ENCODE results near the gene MINAR1.
"Not testable (repeated sequence)": the region's sequence is repeated elsewhere in the genome, so short reads cannot be mapped to it uniquely, and the experiment has no call there.

The MINAR1 gene, protein sequence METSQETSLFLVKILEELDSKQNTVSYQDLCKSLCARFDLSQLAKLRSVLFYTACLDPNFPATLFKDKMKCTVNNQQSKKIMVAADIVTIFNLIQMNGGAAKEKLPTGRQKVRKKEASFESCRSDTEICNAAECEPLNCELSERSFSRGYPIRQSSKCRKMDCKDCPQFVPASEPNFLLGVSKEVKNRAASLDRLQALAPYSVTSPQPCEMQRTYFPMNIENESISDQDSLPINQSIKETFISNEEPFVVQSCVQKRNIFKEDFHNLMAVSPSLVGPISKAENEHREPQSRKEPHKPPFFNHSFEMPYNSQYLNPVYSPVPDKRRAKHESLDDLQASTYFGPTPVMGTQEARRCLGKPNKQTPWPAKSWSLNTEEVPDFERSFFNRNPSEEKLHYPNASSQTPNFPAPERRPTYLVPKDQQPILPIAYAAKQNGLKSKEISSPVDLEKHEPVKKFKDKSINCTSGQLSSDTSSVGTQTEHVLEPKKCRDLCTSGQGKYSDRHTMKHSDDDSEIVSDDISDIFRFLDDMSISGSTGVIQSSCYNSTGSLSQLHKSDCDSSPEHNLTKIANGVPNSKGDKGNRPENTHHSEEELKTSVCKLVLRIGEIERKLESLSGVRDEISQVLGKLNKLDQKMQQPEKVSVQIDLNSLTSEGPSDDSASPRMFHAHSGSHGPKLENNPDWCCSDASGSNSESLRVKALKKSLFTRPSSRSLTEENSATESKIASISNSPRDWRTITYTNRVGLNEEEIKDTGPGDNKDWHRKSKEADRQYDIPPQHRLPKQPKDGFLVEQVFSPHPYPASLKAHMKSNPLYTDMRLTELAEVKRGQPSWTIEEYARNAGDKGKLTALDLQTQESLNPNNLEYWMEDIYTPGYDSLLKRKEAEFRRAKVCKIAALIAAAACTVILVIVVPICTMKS

DNA sequence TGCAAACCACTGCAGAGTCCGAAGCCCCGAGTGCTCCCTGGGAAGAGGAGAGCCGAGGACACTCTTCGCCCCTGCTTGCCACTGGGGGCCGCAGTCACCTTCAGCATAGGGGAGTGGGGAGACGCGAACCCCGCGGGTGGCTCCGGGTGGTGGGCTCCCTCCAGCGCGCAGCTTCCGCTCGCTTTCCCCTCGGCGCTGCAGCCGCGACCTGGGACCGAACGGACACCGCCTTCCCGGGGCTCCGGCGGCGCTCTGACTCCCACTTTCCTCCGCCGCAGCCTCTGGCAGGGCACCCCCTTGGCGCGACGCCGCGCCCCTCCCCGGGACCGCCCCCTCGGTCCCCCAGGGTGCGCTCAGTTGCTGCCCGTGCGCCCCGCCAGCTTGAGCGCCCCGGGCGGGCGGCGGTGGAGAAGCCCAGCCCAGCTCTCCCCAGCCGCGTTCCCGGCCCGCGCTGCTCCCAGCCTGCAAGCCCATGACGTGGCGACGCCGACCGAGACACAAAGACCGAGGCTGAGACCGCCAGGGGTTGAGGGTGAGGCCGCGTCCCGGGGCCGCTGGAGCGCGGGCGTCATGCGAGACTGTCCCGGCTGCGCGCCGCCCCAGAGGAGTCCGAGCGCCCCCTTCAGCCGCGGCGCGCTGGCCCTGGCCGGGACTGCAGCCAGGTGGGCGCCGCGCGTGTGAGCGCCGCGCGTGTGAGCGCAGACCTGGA is at the start of gene MINAR1:
MINAR1 (plus strand) TSS at position 701 of the 709 bp plus-strand sequence. CDS start 23,812 bp downstream, outside the sequence.
- DNase-seq (ENCODE audit: extremely low read depth in 1 of 2, low read depth in 1 of 2): no peak

DNA sequence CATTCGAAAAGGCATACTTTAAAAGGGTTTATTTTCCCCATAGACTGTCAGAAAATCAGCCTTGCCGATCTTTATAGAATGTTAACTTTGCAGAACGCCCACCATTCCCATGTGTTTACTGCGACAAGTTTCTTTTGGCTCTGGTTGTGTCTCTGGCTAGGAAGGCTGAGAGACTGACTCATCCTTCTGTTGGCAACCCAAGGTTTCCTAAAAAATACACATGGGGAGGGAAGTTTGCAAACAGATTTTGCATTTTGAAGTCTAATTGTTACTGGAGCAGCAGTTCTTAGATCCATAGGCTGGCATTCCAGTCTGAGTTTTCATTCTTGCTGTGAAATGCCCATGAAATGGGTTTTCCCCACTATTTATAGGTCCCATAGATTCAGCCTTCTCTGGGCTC is 37.9 kb upstream of the MINAR1 start:
- DNase-seq (ENCODE audit: extremely low read depth in 1 of 2, low read depth in 1 of 2): no peak

DNA sequence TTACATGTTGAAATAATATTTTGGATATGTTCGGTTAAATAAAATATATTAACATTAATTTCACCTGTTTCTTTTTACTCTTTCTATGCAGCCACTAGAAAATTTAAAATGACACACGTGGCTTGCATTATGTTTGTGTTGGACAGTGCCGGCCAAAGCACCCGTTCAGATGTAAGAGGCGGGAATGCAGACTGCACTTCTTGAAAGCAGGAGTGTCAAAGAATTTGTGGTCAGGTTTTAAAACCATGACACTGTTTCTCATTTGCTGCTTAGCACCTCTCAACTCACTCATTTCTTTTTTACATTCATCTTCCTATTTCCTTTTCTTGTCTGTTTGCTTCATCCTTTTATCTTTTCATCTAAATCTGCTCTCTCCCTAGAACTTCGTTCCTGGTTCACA is 35.3 kb upstream of the MINAR1 start:
- no peak for DNase-seq (ENCODE audit: extremely low read depth in 1 of 2, low read depth in 1 of 2)

DNA sequence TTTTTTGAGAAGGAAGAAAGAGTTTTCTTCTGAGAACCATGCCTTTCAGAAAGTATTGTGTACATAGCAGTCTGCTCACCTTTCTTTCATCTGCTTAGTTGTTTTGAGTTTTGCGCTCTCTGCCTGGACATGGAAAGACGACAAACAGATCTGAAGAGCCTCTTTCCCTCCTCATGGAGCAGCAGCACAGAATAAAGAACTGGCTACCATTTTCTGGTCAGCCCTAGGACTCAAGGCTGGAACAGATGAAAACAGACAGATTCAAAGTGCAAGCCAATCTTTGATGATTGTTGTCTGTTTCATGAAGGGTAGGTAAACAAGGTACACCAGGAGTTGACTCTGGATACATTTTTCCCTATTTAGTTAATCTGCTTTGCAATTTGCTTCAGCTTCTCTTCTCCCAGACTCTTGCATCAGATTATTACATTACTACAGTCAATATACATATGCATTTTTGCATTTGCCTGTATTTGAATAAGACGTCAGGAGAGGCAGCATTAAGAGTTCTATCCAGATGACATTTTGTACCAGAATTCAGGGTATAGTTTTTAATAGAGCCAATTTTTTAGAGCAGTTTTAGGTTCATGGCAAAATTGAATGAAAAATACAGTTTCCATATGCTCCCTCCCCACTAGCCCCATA is 34.7 kb upstream of the MINAR1 start:
- DNase-seq (ENCODE audit: extremely low read depth in 1 of 2, low read depth in 1 of 2): no peak

DNA sequence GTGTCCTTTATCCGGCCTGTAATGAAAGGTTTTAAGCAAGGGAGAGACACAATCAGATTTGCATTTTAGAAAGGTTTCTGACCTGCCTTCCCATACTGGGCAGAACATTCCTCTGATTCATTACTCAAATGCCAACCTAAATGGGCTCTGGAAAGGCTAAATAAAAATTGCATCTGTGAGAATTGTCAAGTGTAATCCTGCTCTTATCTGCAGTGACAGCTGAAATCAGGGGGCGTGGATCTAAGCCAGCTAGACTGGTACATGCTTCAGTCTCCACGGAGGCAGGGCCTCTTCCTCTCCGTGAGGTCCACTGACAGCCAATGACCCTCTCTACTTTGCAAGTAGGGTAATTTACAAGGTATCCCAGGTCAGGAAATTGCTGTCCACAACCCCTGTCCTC is 32.5 kb upstream of the MINAR1 start:
- DNase-seq (ENCODE audit: extremely low read depth in 1 of 2, low read depth in 1 of 2): no peak

DNA sequence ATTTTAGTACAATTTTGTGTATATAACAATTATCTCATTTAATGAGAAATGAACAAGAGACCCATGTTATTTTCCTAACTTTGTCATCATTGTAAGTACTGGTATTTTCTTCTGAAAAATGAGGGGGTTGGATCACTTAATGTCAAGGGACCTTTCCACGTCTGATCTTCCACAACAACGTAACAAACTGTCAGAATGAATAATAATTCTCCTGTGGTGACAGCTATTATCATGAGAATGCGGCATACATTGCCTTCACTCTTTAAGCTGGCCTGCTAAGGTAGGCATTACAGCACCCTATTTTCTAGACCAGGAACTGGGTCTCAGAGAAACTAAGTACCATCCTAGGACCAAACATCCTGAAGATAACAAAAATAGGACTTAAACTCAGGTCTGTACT is 31.5 kb upstream of the MINAR1 start:
- DNase-seq (ENCODE audit: extremely low read depth in 1 of 2, low read depth in 1 of 2): no peak

DNA sequence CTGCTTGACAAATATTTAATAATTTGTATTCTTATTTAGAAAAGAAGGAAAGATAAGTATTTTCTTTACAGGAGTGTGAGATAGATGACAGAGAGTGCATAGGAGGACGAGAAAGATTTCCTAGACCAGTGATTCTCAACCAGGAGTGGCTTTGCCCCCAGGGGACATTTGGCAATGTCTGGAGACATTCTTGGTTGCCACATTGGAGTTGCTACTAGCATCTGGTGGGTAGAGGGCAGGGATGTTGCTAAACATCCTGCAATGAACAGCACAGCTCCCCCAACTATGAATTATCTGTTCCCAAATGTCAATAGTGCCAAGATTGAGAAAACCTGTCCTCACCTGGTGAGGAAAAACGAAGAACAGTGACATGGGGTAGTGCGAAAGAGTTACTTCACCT is 30.8 kb upstream of the MINAR1 start:
- no peak for DNase-seq (ENCODE audit: extremely low read depth in 1 of 2, low read depth in 1 of 2)

DNA sequence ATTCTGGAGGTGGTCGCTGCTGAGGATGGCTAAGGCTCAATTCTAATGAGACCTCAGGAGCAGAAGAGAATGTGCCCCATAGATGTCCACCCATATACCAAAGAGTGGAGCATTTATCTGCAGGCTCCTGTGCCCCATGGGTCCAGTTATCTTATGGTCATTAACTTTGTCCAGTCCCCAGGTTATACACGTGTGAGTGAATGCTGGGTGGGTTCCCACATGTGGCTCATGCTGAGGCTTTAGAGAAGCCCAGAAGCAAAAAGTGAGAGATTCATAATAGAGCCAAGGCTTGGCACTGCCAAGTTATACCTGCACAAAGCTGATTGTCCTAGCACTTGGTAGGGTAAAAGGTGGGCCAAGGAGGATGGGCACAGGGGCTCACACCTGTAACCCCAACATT is 30.0 kb upstream of the MINAR1 start:
- no peak for DNase-seq (ENCODE audit: extremely low read depth in 1 of 2, low read depth in 1 of 2)

DNA sequence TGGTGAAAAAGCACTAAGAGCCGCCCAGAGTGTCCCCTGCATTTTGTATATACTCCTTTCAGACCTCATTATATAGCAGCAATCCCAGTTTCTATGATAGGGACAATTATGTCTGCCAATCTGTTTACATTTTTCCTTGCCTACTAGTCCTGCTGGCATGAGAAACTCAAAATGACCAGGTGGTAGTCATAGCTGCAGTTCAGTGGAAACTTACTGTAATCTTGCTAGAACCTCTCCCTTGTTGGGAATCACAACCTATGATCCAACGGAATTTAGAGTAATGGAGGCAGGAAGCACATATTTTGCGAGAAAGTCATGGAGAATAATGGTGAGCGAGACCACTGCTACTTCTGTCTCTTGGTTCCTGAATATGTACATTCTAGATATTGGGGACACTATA is 28.6 kb upstream of the MINAR1 start:
- no peak for DNase-seq (ENCODE audit: extremely low read depth in 1 of 2, low read depth in 1 of 2)

DNA sequence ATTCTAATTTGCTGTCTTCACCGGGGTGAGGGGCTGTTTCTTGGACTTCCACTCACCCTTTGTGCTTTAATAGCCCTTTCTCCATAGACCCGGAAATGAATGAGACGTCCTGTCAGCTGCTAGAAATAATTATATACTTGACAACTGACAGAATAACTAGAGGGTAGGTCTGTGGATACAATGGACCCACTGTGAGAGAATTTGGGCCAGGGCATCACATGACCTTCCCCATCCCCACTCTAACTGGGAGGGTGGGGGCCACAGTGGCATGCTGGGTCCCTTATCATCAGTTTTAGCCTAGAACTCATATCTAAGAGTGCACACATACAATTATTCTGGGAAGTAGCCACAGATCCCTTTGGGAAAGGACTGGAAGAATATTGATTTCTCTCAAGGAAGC is 25.9 kb upstream of the MINAR1 start:
- DNase-seq (ENCODE audit: extremely low read depth in 1 of 2, low read depth in 1 of 2): no peak

DNA sequence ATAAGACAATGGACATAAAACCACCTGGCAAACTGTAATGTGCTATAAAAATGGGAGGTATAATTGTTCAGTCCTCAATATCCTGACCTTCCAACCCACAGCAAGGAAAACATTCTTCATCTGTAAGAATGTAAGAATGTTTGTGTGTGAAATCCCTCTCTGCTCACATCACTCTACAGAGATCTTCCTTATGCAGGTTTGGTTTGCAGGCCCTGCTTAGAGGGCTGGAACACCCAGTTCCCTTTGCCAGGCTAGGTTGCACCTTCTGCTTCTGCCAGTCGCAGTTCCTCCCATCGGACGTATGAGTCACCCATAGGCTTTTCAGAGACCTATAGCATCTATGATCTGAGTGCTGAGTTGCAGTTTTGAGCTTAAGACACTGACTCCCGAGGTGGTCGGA is 24.1 kb upstream of the MINAR1 start:
- DNase-seq (ENCODE audit: extremely low read depth in 1 of 2, low read depth in 1 of 2): no peak

DNA sequence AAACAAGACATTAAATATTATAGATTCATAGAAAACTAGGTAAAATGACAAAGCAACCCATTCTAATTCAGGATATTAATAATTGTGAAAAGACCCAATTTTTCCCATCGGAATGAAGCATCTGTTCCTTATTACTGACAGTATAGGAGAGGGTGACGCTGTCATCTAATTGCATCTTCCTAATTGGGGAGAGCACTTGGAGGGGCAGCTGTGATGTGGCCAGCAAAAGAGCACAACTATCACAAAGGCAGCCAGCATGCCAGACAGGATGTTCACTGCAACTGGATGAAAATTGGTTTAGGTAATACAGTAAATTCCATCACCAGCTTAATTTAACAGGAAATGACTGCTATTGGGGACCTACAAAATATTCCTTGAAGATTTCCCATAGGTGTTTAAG is 21.9 kb upstream of the MINAR1 start:
- DNase-seq (ENCODE audit: extremely low read depth in 1 of 2, low read depth in 1 of 2): no peak

DNA sequence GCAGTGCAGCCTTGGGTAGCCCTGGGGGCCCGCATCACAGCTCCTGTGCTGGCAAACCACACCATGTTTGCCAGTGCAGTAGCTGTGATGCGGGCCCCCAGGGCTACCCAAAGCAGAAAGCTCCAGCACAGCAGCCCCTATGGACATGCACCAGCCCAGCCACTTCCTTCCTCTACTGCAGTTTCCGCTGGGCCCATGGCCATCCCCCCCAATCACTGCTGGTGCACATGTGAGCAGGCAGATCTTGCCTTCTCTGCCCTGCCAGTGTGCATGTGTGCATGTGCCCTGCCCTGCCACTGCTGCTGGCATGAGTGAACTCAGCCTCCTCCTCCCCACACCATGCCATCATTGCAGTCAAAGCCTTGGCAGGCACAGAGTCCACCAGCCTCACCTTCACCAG is 20.1 kb upstream of the MINAR1 start:
- no peak for DNase-seq (ENCODE audit: extremely low read depth in 1 of 2, low read depth in 1 of 2)

DNA sequence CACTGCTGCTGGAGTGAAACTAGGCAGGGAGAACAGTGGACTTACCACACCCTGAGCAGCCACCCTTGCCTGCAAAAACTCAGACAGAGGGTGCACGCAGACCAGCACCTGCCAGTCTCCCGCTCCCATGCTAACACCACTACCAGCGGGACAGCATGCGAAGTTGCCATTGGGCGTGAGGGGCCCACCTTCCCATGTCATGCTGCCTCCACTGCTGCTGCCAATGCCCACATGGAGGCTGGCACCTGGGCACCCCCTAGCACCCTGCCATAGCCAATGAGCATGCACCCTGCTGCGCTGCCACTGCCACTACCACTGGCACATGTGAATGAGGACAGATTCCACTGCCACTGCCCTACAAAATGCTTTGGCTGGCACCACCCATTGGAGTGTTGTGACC is 19.7 kb upstream of the MINAR1 start:
- DNase-seq (ENCODE audit: extremely low read depth in 1 of 2, low read depth in 1 of 2): no peak

DNA sequence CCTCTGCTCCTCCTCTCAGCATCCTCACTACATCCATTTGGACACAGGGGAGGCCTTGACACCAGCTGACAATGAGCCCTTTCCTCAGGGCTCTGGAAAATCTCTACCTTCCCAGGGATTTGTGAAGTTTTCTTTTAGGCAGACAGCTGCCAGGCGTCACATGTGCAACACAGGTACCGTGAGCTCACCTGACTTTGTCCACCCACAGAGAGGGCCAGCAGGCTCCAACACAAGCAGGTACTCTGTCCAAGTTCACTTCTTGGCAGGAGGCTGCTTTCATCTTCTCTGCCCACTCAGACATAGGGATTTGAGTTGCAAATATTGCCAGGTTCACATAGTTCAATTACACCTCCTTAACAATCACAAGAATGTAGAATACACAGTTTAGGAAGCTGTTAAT is 15.3 kb upstream of the MINAR1 start:
- DNase-seq (ENCODE audit: extremely low read depth in 1 of 2, low read depth in 1 of 2): no peak

DNA sequence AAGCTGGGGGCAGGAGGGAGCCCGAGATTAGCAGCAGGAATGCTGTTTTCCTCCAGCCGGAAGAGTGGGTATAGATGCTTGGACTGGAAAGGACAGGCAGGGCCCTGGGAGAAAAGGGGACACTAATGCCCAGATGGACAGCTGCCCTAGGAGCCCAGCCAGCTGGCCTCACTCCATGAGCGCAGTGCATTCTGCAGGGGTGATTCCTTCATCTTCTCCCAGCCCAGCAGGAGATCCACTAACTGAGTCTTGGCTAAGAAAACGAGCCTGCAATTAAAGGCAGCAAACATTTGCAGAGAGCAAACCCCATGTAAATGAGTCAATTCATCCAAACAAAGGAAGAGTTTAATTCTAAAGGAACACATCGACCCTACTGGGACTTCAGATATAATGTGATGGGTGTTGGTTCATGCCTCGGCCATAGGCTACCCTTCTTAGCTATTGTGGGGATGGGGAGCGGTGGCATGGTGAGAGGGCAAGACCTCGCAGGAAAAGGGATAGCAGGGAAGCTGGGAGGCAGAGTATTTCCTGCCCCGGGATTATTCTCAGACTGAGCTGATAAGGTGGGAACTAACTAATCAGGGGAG is 13.3 kb upstream of the MINAR1 start:
- DNase-seq (ENCODE audit: extremely low read depth in 1 of 2, low read depth in 1 of 2): no peak

DNA sequence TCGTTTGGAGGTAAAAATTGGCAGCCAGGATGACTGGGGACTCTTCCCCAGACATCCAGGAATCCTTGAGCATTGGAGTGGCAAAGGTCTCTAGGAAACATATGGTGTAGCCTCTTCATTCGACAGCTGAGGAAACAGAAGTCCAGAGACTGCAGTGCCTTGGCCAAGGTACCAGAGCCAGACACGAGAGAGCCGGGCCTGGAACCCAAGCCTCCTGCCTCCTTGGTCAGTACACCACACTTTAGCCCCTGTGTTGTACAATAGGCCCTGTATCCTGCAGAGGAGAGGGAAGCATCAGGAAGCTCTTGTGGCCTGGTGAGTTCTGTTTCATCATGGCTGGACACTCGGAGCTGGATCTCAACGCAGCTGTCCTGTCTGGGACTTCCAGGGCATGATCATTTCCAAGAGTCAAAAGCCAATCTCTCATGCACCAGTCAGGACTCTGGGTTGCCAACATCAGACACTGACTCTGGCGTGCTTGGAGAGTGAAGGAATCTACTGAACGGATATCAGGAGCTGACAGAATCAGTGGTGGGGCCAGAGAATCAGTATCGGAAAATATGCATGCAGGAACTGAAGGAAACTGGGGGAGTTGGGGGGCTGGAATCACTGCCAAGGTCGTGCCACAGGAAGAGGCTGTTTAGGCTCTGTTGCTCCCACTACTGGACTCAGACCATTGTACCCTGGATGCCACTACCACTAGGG is 6.4 kb upstream of the MINAR1 start:
- no peak for DNase-seq (ENCODE audit: extremely low read depth in 1 of 2, low read depth in 1 of 2)

DNA sequence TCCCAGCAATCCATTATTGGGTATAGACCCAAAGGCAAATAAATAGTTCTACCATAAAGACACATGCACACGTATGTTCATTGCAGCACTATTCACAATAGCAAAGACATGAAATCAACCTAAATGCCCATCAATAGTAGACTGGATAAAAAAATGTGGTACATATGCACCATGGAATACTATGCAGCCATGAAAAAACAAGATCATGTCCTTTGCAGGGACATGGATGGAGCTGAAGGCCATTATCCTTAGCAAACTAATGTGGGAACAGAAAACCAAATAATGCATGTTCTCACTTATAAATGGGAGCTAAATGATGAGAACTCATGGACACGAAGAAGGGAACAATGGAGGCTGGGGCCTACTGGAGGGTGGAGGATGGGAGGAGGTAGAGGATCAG is 5.2 kb upstream of the MINAR1 start:
- DNase-seq (ENCODE audit: extremely low read depth in 1 of 2, low read depth in 1 of 2): not testable (repeated sequence)

DNA sequence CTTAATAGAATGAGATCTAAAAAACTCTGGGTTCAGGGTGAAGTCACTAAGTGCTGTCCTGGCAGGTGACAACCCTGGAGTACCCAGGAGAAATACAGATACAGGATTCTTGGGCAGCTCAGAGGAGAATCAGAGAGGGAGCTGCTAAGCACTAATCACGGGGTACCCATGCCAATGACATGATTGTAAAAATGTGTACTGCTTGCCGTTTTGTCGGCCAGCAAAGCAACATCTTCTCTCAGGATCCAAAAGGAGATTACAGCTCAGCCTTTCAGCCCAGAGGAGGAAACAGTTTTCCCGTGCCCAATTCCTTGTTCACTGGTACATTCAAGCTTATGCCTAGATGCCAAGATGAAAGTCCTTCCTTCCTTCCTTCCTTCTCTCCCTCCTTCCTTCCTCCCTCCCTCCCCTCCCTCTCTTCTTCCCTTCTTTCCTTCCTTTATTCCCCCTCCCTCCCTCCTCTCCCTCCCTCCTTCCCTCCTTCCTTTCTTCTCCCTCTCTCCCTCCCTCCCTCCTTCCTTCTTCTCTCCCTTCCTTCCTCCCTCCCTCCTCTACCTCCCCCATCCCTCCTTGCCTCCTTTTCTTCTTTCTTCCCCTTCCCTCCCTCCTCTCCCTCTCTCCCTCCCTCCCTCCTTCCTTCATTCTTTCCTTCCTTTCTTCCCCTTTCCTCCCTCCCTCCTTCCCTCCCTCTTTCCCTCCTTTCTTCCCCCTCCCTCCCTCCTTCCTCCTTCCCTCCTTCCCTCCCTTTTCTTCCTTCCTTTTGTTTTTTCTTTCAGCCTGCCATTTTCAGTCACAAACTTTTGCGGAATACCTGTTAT is 4.1 kb upstream of the MINAR1 start:
- no peak for DNase-seq (ENCODE audit: extremely low read depth in 1 of 2, low read depth in 1 of 2)

Data from stimulated activated CD8-positive, alpha-beta memory T cell treated with anti-CD3 and anti-CD28 coated beads, Interleukin-7, amount 100 ng/mL, for 48 hours (primary cell).